B cell (primary cell): ENCODE data around the gene PIGQ. TPM values are rescaled to one million over a fixed set of nuclear protein-coding genes. Genes with fewer than 3 reads are reported as not detected.
"Not testable (repeated sequence)": the region's sequence is repeated elsewhere in the genome, so short reads cannot be mapped to it uniquely, and the experiment has no call there.

Experiments
- ATAC-seq: fragments of 200-7000 bp; cut with Tn5 transposase; one replicate; pipeline ENCODE4 v1.10.0; 2021; ENCODE audit warnings: low read depth, mild to moderate bottlenecking, moderate number of reproducible peaks, moderate library complexity
- CTCF ChIA-PET: fragments of 350-600 bp; sonication (Branson Sonifier 250); formaldehyde crosslinking; loops from one replicate; lab custom pipeline; 2021; ENCODE audit warnings: antibody characterized with exemption, inconsistent platforms; lab: Charles Lee
- POLR2A ChIA-PET: fragments of 350-600 bp; sonication (Branson Sonifier 250); formaldehyde crosslinking; loops from one replicate; lab custom pipeline; 2021; ENCODE audit warnings: antibody characterized with exemption; lab: Charles Lee
- DNase-seq: peaks from one replicate; pipeline ENCODE4 v3.0.0; 2013
- H2AFZ ChIP-seq: 2 replicates; pipeline ENCODE4 v1.6.1; 2012; ENCODE audit warnings: mild to moderate bottlenecking, low read depth, low read length; ENCODE audit not compliant: insufficient read depth, poor library complexity, severe bottlenecking
- H3K27ac ChIP-seq, 2 donors: 1 replicate in 1 of 2; 2 replicates in 1 of 2; pipeline ENCODE4 v1.5.1; 2012 to 2013; ENCODE audit warnings: low read length in 2 of 2, mild to moderate bottlenecking in 2 of 2, moderate library complexity in 1 of 2
- H3K27me3 ChIP-seq, 4 experiments: fragments of 200-600 bp in 1 of 4; sonication (generic) in 1 of 4; replicated peaks in 1 of 4; 1 replicate in 2 of 4; 2 replicates in 2 of 4; pipeline versions ENCODE4 v1.6.1 to v1.7.0; 2013 to 2016; ENCODE audit warnings: low read length in 3 of 4, mild to moderate bottlenecking in 2 of 4, mixed read lengths in 1 of 4, moderate library complexity in 1 of 4; ENCODE audit not compliant: insufficient read depth in 4 of 4, control insufficient read depth in 3 of 4; ENCODE audit errors: control extremely low read depth in 1 of 4
- H3K36me3 ChIP-seq, 2 experiments: replicated peaks in 1 of 2; 1 replicate in 1 of 2; 2 replicates in 1 of 2; pipeline versions ENCODE4 v1.6.1 to v1.7.1; 2013; ENCODE audit warnings: low read length in 1 of 2; ENCODE audit not compliant: insufficient read depth in 2 of 2, control insufficient read depth in 1 of 2; ENCODE audit errors: control extremely low read depth in 1 of 2, extremely low read depth in 1 of 2
- H3K4me1 ChIP-seq, 2 donors: fragments of 200-600 bp in 1 of 2; sonication (generic) in 1 of 2; 1 replicate in 1 of 2; 2 replicates in 1 of 2; pipeline versions ENCODE4 v1.5.1 to v1.6.1; 2013 to 2017; ENCODE audit warnings: low read length in 2 of 2; ENCODE audit not compliant: control insufficient read depth in 2 of 2, insufficient read depth in 2 of 2
- H3K4me2 ChIP-seq: replicated peaks from 2 replicates; pipeline ENCODE3; 2012; ENCODE audit warnings: mild to moderate bottlenecking, low read depth, low read length; ENCODE audit not compliant: poor library complexity, severe bottlenecking
- H3K4me3 ChIP-seq, 5 experiments: fragments of 200-600 bp in 1 of 5; sonication (generic) in 1 of 5; 1 replicate in 3 of 5; 2 replicates in 2 of 5; pipeline versions ENCODE4 v1.5.1 to v1.7.0; 2011 to 2016; ENCODE audit warnings: low read length in 4 of 5, mild to moderate bottlenecking in 4 of 5, low read depth in 2 of 5, control low read depth in 1 of 5, moderate library complexity in 1 of 5; ENCODE audit not compliant: insufficient read depth in 1 of 5; ENCODE audit errors: control extremely low read depth in 1 of 5, extremely low read depth in 1 of 5
- H3K79me2 ChIP-seq: fragments of 200-600 bp; sonication (generic); one replicate; pipeline ENCODE4 v1.6.0; 2016; ENCODE audit warnings: low read length; ENCODE audit not compliant: control insufficient read depth, insufficient read depth
- H3K9ac ChIP-seq: fragments of 200-600 bp; sonication (generic); 2 replicates; pipeline ENCODE4 v1.6.1; 2017; ENCODE audit warnings: mild to moderate bottlenecking, low read length, moderate library complexity
- H3K9me3 ChIP-seq, 3 donors: one replicate each; pipeline versions ENCODE4 v1.6.1 to v1.7.1; 2013; ENCODE audit warnings: low read length in 2 of 3; ENCODE audit not compliant: control insufficient read depth in 2 of 3, insufficient read depth in 1 of 3; ENCODE audit errors: control extremely low read depth in 1 of 3
- H4K20me1 ChIP-seq: 2 replicates; pipeline ENCODE4 v1.6.0; 2012; ENCODE audit warnings: mild to moderate bottlenecking, low read length; ENCODE audit not compliant: insufficient read depth, control insufficient read depth, poor library complexity, severe bottlenecking
- H3K27ac Mint-ChIP-seq: one replicate; pipeline ENCODE4 v1.8.0; 2021; ENCODE audit warnings: mixed read lengths
- H3K27me3 Mint-ChIP-seq: one replicate; pipeline ENCODE4 v1.8.0; 2021; ENCODE audit warnings: mixed read lengths
- H3K4me1 Mint-ChIP-seq: one replicate; pipeline ENCODE4 v1.8.0; 2021; ENCODE audit warnings: mixed read lengths
- H3K4me3 Mint-ChIP-seq: one replicate; pipeline ENCODE4 v1.8.0; 2021; ENCODE audit warnings: mixed read lengths
- H3K9me3 Mint-ChIP-seq: one replicate; pipeline ENCODE4 v1.8.0; 2022; ENCODE audit warnings: mixed read lengths; ENCODE audit not compliant: insufficient read depth
- CTCF ChIP-seq: fragments of 200-600 bp; IDR thresholded peaks from one replicate; pipeline ENCODE4 v1.8.0; 2022; ENCODE audit warnings: antibody characterized with exemption, mild to moderate bottlenecking
- EZH2 ChIP-seq: IDR thresholded peaks from 2 replicates; pipeline ENCODE4 v1.6.1; 2012; ENCODE audit warnings: borderline replicate concordance, low read depth, mild to moderate bottlenecking, moderate library complexity, low read length; ENCODE audit not compliant: insufficient read depth, poor library complexity, severe bottlenecking
- WGBS: methylation state at CpG from one replicate; pipeline ENCODE4 v1.1.5; 2013; ENCODE audit warnings: missing lambda C conversion rate; ENCODE audit not compliant: insufficient coverage; 5-methylcytosine and 5-hydroxymethylcytosine counted together
- intact Hi-C: fragments of 100-400 bp; cut with micrococcal nuclease; formaldehyde crosslinking; loops from one replicate; pipeline ENCODE4 v1.10.0; 2022
- polyA plus RNA-seq: library from polyadenylated mRNA; depleted of rRNA; stranded (reverse); fragments of >200 nt; gene quantifications from 2 replicates; pipeline ENCODE4 v1.2.3, GENCODE V29; 2012
- total RNA-seq, 2 donors: library from RNA; stranded (reverse); fragments of 120-200 nt in 1 of 2; gene quantifications; 1 replicate in 1 of 2; 2 replicates in 1 of 2; pipeline versions ENCODE4 v1.2.3 to v1.2.4, GENCODE V29; 2013 to 2022

Gene PIGQ
- total and polyA plus RNA-seq, 2 donors (not counting 1 experiment from before 2014, with no cell fraction given) = 56.9 to 68.5 TPM

- POLR2A ChIA-PET = no interaction called here
- H3K4me3 Mint-ChIP-seq = no peak overlapping the region
Observed at GRCh38 chr16:596736-597060, 26.9 kb downstream of the PIGQ start.

GRCh38 chr16:597655-598054 is 27.9 kb downstream of the PIGQ start:
- Histone ChIP-seq H3K36me3 (peaks cover 0 to 13% of the 10 kb centered on the region in 2 experiments), H3K79me2 (peaks cover 68% of the 10 kb centered on the region), H4K20me1 (peaks cover 38% of the 10 kb centered on the region)
- H3K27ac ChIP-seq, H3K4me2 ChIP-seq, H3K4me1 ChIP-seq, ATAC-seq, H3K4me3 ChIP-seq, H3K9me3 Mint-ChIP-seq, intact Hi-C loops, H3K27ac Mint-ChIP-seq, H3K4me3 Mint-ChIP-seq, H3K27me3 ChIP-seq, H2AFZ ChIP-seq, DNase-seq, H3K9ac ChIP-seq, H3K27me3 Mint-ChIP-seq, H3K9me3 ChIP-seq, POLR2A ChIA-PET, CTCF ChIA-PET: not testable (repeated sequence)
- peaks cover 17% of the 10 kb centered on the region for H3K4me1 Mint-ChIP-seq
- 96% methylated on average over 4 of the region's 7 CpGs for WGBS

More at GRCh38 chr16:596736-597060, 26.9 kb downstream of the PIGQ start:
- Histone ChIP-seq H3K79me2 (peaks cover 69% of the 10 kb centered on the region), H4K20me1 (peaks cover 43% of the 10 kb centered on the region), H3K4me1 (peaks cover 0 to 5% of the 10 kb centered on the region in 2 donors), H3K9me3 (peaks cover 0 to 7% (median 0%) of the 10 kb centered on the region in 3 donors), H3K4me3 (no peak overlapping the region), H3K9ac (no peak overlapping the region), H3K36me3 (peaks cover 0 to 13% of the 10 kb centered on the region in 2 experiments), H3K27me3 (no peaks in the 10 kb centered on the region), H2AFZ (no peak overlapping the region), H3K4me2 (no peak overlapping the region), H3K27ac (no peak overlapping the region)
- Mint-ChIP-seq H3K27me3 (no peaks in the 10 kb centered on the region), H3K9me3 (no peaks in the 10 kb centered on the region), H3K27ac (no peak overlapping the region), H3K4me1 (peaks cover 25% of the 10 kb centered on the region)
- DNase-seq (no peak), ATAC-seq (no peak)
- intact Hi-C loops = no loop called here
- CTCF ChIA-PET = interaction anchor here (0.7 kb wide), 1 partner anchor 10 kb away, joined by 3 read pairs; no protein-coding TSS in a partner anchor
- TF ChIP-seq EZH2 = no peak
- TF ChIP-seq CTCF = no peak
- 99% methylated on average over 12 of the region's 12 CpGs for WGBS
